ENCODE results near the gene BDNF. TPM values are rescaled to one million over a fixed set of nuclear protein-coding genes. Genes with fewer than 3 reads are reported as not detected.
"Not testable (repeated sequence)": the region's sequence is repeated elsewhere in the genome, so short reads cannot be mapped to it uniquely, and the experiment has no call there.

Gene BDNF
- total RNA-seq, 2 experiments from 2014 or later, result not detected

- CTCF ChIA-PET, POLR2A ChIA-PET: not testable (repeated sequence)
Measured at GRCh38 chr11:27629023-27629422, 71.2 kb downstream of the BDNF start.

GRCh38 chr11:27627979-27628378 lies 72.3 kb downstream of the BDNF start:
- ChIA-PET POLR2A (no interaction called here), CTCF (no interaction called here)

GRCh38 chr11:27626938-27627586 lies 73.2 kb downstream of the BDNF start:
- ChIA-PET POLR2A (no interaction called here), CTCF (no interaction called here)

GRCh38 chr11:27626269-27626937 lies 73.9 kb downstream of the BDNF start:
- ChIA-PET CTCF (no interaction called here), POLR2A (no interaction called here)

- POLR2A ChIA-PET, result no interaction called here
- CTCF ChIA-PET, result no interaction called here
Measured at GRCh38 chr11:27625347-27625912, 74.8 kb downstream of the BDNF start.

- ChIA-PET CTCF (no interaction called here), POLR2A (no interaction called here)
Measured at GRCh38 chr11:27623945-27624523, 76.2 kb downstream of the BDNF start.

- ChIA-PET CTCF (no interaction called here), POLR2A (no interaction called here)
Measured at GRCh38 chr11:27622541-27623300, 77.5 kb downstream of the BDNF start.

- CTCF ChIA-PET, result no interaction called here
- POLR2A ChIA-PET, result no interaction called here
Measured at GRCh38 chr11:27621405-27622161, 78.7 kb downstream of the BDNF start.

GRCh38 chr11:27619763-27620335 lies 80.4 kb downstream of the BDNF start:
- POLR2A ChIA-PET, result no interaction called here
- CTCF ChIA-PET, result no interaction called here

- ChIA-PET POLR2A (interaction anchor here (0.6 kb wide), 1 partner anchor 1217 kb away, joined by 7 read pairs; no protein-coding TSS in a partner anchor), CTCF (no interaction called here)
Measured at GRCh38 chr11:27619039-27619574, 81.1 kb downstream of the BDNF start.

- ChIA-PET CTCF (no interaction called here), POLR2A (no interaction called here)
Measured at GRCh38 chr11:27618281-27618915, 81.9 kb downstream of the BDNF start.

- POLR2A ChIA-PET, result no interaction called here
- CTCF ChIA-PET, result no interaction called here
Measured at GRCh38 chr11:27616711-27617110, 83.5 kb downstream of the BDNF start.

- ChIA-PET CTCF (no interaction called here), POLR2A (no interaction called here)
Measured at GRCh38 chr11:27615833-27616232, 84.4 kb downstream of the BDNF start.

GRCh38 chr11:27614092-27614491 lies 86.2 kb downstream of the BDNF start:
- POLR2A ChIA-PET, result no interaction called here
- CTCF ChIA-PET, result no interaction called here

GRCh38 chr11:27612932-27613880 lies 87.0 kb downstream of the BDNF start:
- ChIA-PET CTCF (no interaction called here), POLR2A (no interaction called here)

GRCh38 chr11:27611947-27612455 lies 88.3 kb downstream of the BDNF start:
- ChIA-PET POLR2A (no interaction called here), CTCF (no interaction called here)

- CTCF ChIA-PET, result no interaction called here
Measured at GRCh38 chr11:27611390-27611789, 88.9 kb downstream of the BDNF start.

GRCh38 chr11:27610946-27611345 lies 89.3 kb downstream of the BDNF start:
- POLR2A ChIA-PET, result no interaction called here

More at GRCh38 chr11:27611390-27611789, 88.9 kb downstream of the BDNF start:
- POLR2A ChIA-PET, result no interaction called here

More at GRCh38 chr11:27610946-27611345, 89.3 kb downstream of the BDNF start:
- CTCF ChIA-PET, result no interaction called here
